HFFc6 (cell line): ENCODE results near the gene VWA3B. TPM values are rescaled to one million over a fixed set of nuclear protein-coding genes. Genes with fewer than 3 reads are reported as not detected.
A peak's percentile ranks its signal among the peaks of the same experiment; 100 is the strongest.

Experiments used
- DNase-seq: peaks from one replicate; pipeline ENCODE4 v3.0.0-alpha.2; 2018
- H3K27ac Mint-ChIP-seq: 2 replicates; pipeline ENCODE4 v1.8.0; 2020; ENCODE audit warnings: mild to moderate bottlenecking, mixed read lengths
- H3K27me3 Mint-ChIP-seq: 2 replicates; pipeline ENCODE4 v1.8.0; 2021; ENCODE audit warnings: mild to moderate bottlenecking, moderate library complexity, mixed read lengths; ENCODE audit not compliant: insufficient read depth
- H3K36me3 Mint-ChIP-seq: 2 replicates; pipeline ENCODE4 v1.8.0; 2021; ENCODE audit warnings: low read depth, mixed read lengths
- H3K4me1 Mint-ChIP-seq: 2 replicates; pipeline ENCODE4 v1.8.0; 2020; ENCODE audit warnings: low read depth, mixed read lengths
- H3K4me3 Mint-ChIP-seq: 2 replicates; pipeline ENCODE4 v1.8.0; 2020; ENCODE audit warnings: mild to moderate bottlenecking, moderate library complexity, mixed read lengths
- H3K9me3 Mint-ChIP-seq: 2 replicates; pipeline ENCODE4 v1.8.0; 2020; ENCODE audit warnings: mild to moderate bottlenecking, mixed read lengths
- CTCF ChIP-seq: fragments of 200-600 bp; sonication (generic); IDR thresholded peaks from 2 replicates; pipeline ENCODE4 v1.5.0; 2021; ENCODE audit warnings: antibody characterized with exemption, mild to moderate bottlenecking
- total RNA-seq, 6 experiments: library from RNA; stranded (reverse); fragmentation: NEBNext Ultra II Directional; extraction: Animal tissue kit (Norgen Biotek cat#: 25700); gene quantifications; 2 replicates in 1 of 6; 3 replicates in 5 of 6; pipeline ENCODE4 v1.2.3, GENCODE V29; 2021

Gene VWA3B
- total RNA-seq, 6 experiments from 2014 or later, result not detected

GRCh38 chr2:98282109-98282508, 195.1 kb downstream of the VWA3B start:
- no peak for TF ChIP-seq CTCF
- H3K9me3 Mint-ChIP-seq, result no peaks in the 10 kb centered on the region
- peaks cover 14% of the 10 kb centered on the region for H3K4me1 Mint-ChIP-seq
- H3K27me3 Mint-ChIP-seq, result peaks cover 36% of the 10 kb centered on the region
- DNase-seq, result no peak
- no peaks in the 10 kb centered on the region for H3K36me3 Mint-ChIP-seq
- H3K27ac Mint-ChIP-seq, result no peak overlapping the region
- H3K4me3 Mint-ChIP-seq, result no peak overlapping the region

GRCh38 chr2:98293030-98293429, 206.1 kb downstream of the VWA3B start:
- TF ChIP-seq CTCF, result no peak
- H3K9me3 Mint-ChIP-seq, result peaks cover 4% of the 10 kb centered on the region; the same call in 1 of the 2 replicates
- DNase-seq, result peak; percentile 23
- peaks cover 17% of the 10 kb centered on the region for H3K27me3 Mint-ChIP-seq
- no peak overlapping the region for H3K27ac Mint-ChIP-seq
- peaks cover 7% of the 10 kb centered on the region for H3K36me3 Mint-ChIP-seq
- peaks cover 7% of the 10 kb centered on the region for H3K4me1 Mint-ChIP-seq
- H3K4me3 Mint-ChIP-seq, result no peak overlapping the region

DNA sequence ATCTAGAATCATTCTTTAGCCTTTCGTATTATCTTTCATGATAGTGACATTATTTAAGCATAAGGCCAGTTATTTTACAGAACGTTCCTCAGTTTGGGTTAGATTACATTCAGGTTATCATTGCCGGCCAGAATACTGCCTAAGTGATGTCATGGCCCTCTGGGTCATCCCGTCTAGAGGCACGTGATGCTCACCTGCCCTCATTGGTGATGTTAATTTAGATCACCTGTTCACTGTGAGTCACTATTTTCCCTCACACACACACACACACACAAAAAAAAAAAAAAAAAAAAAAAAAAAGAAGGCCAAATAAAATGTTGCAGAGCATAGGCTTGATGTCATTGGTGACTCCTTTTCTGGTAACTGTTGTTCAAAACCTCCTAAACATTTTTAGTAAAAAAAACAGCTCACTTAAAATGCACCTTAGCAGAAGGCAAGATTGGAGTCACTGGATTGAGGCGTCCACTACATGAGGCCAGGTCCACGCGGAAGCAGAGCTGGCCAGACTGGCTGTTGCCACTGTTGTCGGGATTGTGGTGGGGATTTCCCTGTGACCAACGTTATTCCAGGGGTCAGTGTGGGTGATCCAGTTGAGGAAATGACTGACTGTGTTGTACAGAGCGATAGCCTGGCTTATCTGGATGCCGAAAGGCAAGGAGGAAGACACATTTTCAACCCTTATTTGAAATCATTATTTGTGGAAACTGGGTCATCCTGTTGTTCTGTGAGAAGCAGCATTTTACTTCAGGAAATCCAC, 207.1 kb downstream of the VWA3B start:
- TF ChIP-seq CTCF, result no peak
- no peak overlapping the region for H3K4me3 Mint-ChIP-seq
- H3K9me3 Mint-ChIP-seq, result peaks cover 4% of the 10 kb centered on the region; the same call in 1 of the 2 replicates
- H3K36me3 Mint-ChIP-seq, result peaks cover 7% of the 10 kb centered on the region
- peaks cover 21% of the 10 kb centered on the region for H3K27me3 Mint-ChIP-seq
- H3K4me1 Mint-ChIP-seq, result peaks cover 13% of the 10 kb centered on the region
- H3K27ac Mint-ChIP-seq, result no peak overlapping the region
- DNase-seq, result no peak

GRCh38 chr2:98294711-98295110, 207.7 kb downstream of the VWA3B start:
- DNase-seq, result no peak
- no peak overlapping the region for H3K27ac Mint-ChIP-seq
- peaks cover 19% of the 10 kb centered on the region for H3K4me1 Mint-ChIP-seq
- TF ChIP-seq CTCF, result no peak
- peaks cover 6% of the 10 kb centered on the region for H3K36me3 Mint-ChIP-seq
- H3K9me3 Mint-ChIP-seq, result peaks cover 4% of the 10 kb centered on the region; the same call in 1 of the 2 replicates
- peaks cover 22% of the 10 kb centered on the region for H3K27me3 Mint-ChIP-seq
- H3K4me3 Mint-ChIP-seq, result no peak overlapping the region

DNA sequence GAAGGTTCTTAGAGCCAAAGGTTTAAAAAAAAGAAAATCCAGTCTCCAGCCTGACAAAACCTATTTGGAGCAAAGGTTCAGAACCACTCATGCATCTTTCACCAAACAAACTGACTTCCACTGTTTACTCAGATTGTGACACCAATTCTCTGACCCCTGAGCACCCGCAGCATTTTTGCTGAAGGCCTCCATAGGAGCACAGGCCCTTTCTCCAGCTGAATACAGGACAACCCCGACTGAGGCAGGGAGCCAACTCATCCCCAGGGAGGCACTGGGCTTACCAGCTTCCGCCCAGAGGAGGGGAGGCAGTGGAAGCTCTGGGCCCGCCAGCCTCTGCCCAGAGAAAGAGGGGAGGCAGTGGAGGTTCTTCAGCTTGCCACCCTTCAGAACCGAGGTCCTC, 208.3 kb downstream of the VWA3B start:
- peaks cover under 1% of the 10 kb centered on the region; the same call in 1 of the 2 replicates for H3K36me3 Mint-ChIP-seq
- peaks cover 19% of the 10 kb centered on the region for H3K4me1 Mint-ChIP-seq
- H3K4me3 Mint-ChIP-seq, result no peak overlapping the region
- H3K27me3 Mint-ChIP-seq, result peaks cover 23% of the 10 kb centered on the region
- DNase-seq, result no peak
- no peak overlapping the region for H3K27ac Mint-ChIP-seq
- H3K9me3 Mint-ChIP-seq, result no peaks in the 10 kb centered on the region
- TF ChIP-seq CTCF, result no peak
